ENCODE results near the gene YIPF5.

Gene YIPF5

GRCh38 chr5:144122641-144123040, 47.8 kb downstream of the YIPF5 start:
- no peak for DNase-seq (ENCODE audit: low spot score)

- no peak for DNase-seq (ENCODE audit: low spot score)
These were observed 48.4 kb downstream of the YIPF5 start for GRCh38 chr5:144122081-144122480.

- DNase-seq (ENCODE audit: low spot score): no peak
These were observed 48.9 kb downstream of the YIPF5 start for GRCh38 chr5:144121577-144121976.

GRCh38 chr5:144120661-144121180, 49.7 kb downstream of the YIPF5 start:
- DNase-seq (ENCODE audit: low spot score): no peak

- no peak for DNase-seq (ENCODE audit: low spot score)
These were observed 53.0 kb downstream of the YIPF5 start for GRCh38 chr5:144117412-144117811.

- no peak for DNase-seq (ENCODE audit: low spot score)
These were observed 55.9 kb downstream of the YIPF5 start for GRCh38 chr5:144114571-144114970.
